Activated T-cell treated with anti-CD3 and anti-CD28 coated beads, Interleukin-2, amount 50 U/mL, for 72 hours (primary cell): ENCODE results near the gene BCL2L11. TPM values are rescaled to one million over a fixed set of nuclear protein-coding genes. Genes with fewer than 3 reads are reported as not detected.

ENCODE experiments used
- ATAC-seq, 2 donors: fragments of 150-1000 bp; cut with Tn5 transposase; replicated peaks in 1 of 2; 2 replicates each; pipeline ENCODE4 v1.10.0; 2021; ENCODE audit warnings: moderate library complexity in 2 of 2, mild to moderate bottlenecking in 1 of 2
- DNase-seq, 2 donors: peaks; one replicate each; pipeline ENCODE4 v3.0.0; 2021 to 2022; ENCODE audit warnings: mixed read lengths in 1 of 2
- H3K27ac Mint-ChIP-seq: one replicate; pipeline ENCODE4 v1.8.0; 2022; ENCODE audit warnings: mild to moderate bottlenecking, moderate library complexity, mixed read lengths
- H3K27me3 Mint-ChIP-seq: one replicate; pipeline ENCODE4 v1.8.0; 2022; ENCODE audit warnings: low read depth, mixed read lengths
- H3K36me3 Mint-ChIP-seq, 2 donors: one replicate each; pipeline ENCODE4 v1.8.0; 2022; ENCODE audit warnings: mixed read lengths in 2 of 2, mild to moderate bottlenecking in 1 of 2; ENCODE audit not compliant: insufficient read depth in 2 of 2
- H3K4me1 Mint-ChIP-seq: one replicate; pipeline ENCODE4 v1.8.0; 2022; ENCODE audit warnings: low read depth, mixed read lengths
- H3K4me3 Mint-ChIP-seq, 2 donors: one replicate each; pipeline ENCODE4 v1.8.0; 2022; ENCODE audit warnings: mild to moderate bottlenecking in 2 of 2, mixed read lengths in 2 of 2, moderate library complexity in 2 of 2
- H3K9me3 Mint-ChIP-seq, 2 donors: one replicate each; pipeline ENCODE4 v1.8.0; 2022; ENCODE audit warnings: mixed read lengths in 2 of 2
- total RNA-seq, 2 donors: library from RNA; stranded (reverse); gene quantifications; one replicate each; pipeline ENCODE4 v1.2.3, GENCODE V29; 2022

The BCL2L11 gene
- total RNA-seq, 2 donors from 2014 or later, result 35.4 to 36.0 TPM

DNA sequence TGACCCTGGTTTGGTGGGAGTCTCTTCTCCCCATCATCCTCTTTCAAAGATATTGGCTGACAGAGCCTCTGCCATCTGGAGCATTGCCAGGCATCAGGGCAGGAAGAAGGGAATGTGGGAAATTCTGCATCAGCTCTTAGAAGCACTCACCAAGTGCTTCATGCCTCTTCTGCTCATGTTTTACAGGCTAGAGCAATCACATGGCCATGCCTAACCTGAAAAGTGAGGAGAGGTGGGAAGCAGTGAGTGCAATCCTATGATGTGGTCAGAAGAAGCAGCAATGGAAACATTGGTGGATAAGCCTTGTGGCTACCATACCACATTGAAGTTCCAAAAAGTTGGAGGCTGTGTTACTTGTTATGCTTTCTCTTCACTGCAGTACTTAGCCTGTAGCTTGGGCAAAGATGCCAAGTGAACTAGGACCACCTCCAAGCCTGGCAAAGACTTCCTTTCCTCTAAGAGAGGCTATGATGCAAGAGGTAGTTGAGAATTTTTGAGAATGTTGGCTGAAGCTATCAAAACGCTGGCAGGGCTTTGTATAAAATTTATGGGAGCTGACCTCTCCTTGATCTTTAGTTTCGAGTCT is 64.1 kb downstream of the BCL2L11 start:
- no peak overlapping the region for H3K27ac Mint-ChIP-seq

DNA sequence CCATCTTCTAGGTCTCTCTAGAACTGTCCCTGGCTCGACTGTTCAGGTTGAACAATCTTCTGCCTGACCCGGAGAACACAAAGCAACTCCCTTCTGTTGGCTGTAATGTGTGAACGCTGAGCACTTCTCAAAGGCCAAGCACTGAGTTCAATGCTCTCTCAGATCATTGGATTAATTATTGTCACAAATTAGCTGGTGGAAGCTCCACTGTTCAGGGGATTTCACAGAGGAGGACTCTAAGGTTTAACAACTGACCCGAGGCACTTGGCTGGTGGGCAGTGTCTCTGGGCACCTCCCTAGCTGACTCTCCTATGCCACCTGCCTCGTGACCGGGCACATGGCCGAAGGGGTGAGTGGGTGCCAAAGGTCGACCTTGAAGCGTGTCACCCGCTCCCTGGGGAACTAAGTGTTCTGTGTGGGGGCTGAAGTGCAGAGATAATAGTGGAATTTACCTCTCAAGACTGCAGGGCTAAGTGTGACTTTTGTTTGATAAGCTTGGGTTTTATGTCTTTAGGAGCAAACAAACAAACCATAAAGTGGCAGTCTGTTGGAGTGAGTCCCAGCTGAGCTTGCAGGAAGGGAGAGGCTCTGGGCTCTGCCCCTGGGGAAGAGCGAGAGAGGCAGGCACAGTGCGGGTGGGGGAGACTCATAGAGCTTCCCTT is 64.8 kb downstream of the BCL2L11 start:
- Mint-ChIP-seq H3K4me3 (no peak overlapping the region), H3K9me3 (no peaks in the 10 kb centered on the region), H3K4me1 (no peaks in the 10 kb centered on the region), H3K27me3 (peaks cover 9% of the 10 kb centered on the region), H3K27ac (no peak overlapping the region), H3K36me3 (no peaks in the 10 kb centered on the region)
- no peak for DNase-seq
- no peak for ATAC-seq

More for the DNA sequence above, 64.1 kb downstream of the BCL2L11 start:
- ATAC-seq, result no peak
- Mint-ChIP-seq H3K36me3 (no peaks in the 10 kb centered on the region), H3K4me3 (no peak overlapping the region), H3K4me1 (no peaks in the 10 kb centered on the region), H3K27me3 (peaks cover 10% of the 10 kb centered on the region), H3K9me3 (no peaks in the 10 kb centered on the region)
- DNase-seq, result no peak

- peaks cover 9% of the 10 kb centered on the region for H3K27me3 Mint-ChIP-seq
- DNase-seq (no peak), ATAC-seq (no peak)
Observed at GRCh38 chr2:111186121-111186715, 65.5 kb downstream of the BCL2L11 start.

GRCh38 chr2:111186933-111187332 is 66.2 kb downstream of the BCL2L11 start:
- Mint-ChIP-seq H3K9me3 (no peaks in the 10 kb centered on the region), H3K4me1 (no peaks in the 10 kb centered on the region), H3K4me3 (no peak overlapping the region), H3K27ac (no peak overlapping the region), H3K36me3 (no peaks in the 10 kb centered on the region), H3K27me3 (peaks cover 9% of the 10 kb centered on the region)
- ATAC-seq (no peak), DNase-seq (no peak)

More at GRCh38 chr2:111186121-111186715, 65.5 kb downstream of the BCL2L11 start:
- H3K27ac Mint-ChIP-seq, result no peak overlapping the region
- no peak overlapping the region for H3K4me3 Mint-ChIP-seq
- H3K36me3 Mint-ChIP-seq, result no peaks in the 10 kb centered on the region
- no peaks in the 10 kb centered on the region for H3K9me3 Mint-ChIP-seq
- H3K4me1 Mint-ChIP-seq, result no peaks in the 10 kb centered on the region

DNA sequence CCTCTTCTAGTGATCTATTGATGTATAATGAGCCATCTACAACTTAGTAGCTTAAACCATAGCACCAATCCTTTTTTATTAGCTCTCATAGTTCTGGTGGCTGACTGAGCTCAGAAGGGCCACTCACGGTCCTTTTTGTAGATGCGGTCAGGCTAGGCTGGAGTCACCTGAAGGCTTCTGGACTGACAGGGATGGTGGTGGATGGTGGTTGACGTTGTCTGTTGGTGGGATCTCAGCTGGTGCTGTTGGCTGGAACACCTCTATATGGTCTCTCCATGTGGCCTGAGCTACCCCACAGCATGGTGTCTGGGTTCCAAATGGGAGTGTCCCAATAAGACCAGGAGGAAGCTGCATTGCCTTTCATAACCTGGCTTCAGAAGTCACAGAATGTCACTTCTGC is 68.0 kb downstream of the BCL2L11 start:
- Mint-ChIP-seq H3K27ac (no peak overlapping the region), H3K36me3 (no peaks in the 10 kb centered on the region), H3K4me1 (no peaks in the 10 kb centered on the region), H3K9me3 (no peaks in the 10 kb centered on the region), H3K27me3 (peaks cover 16% of the 10 kb centered on the region), H3K4me3 (no peak overlapping the region)
- DNase-seq (no peak), ATAC-seq (no peak)

- Mint-ChIP-seq H3K4me3 (no peak overlapping the region), H3K27me3 (peaks cover 18% of the 10 kb centered on the region), H3K4me1 (no peaks in the 10 kb centered on the region), H3K36me3 (no peaks in the 10 kb centered on the region), H3K9me3 (no peaks in the 10 kb centered on the region), H3K27ac (no peak overlapping the region)
- ATAC-seq (no peak), DNase-seq (no peak)
Observed at GRCh38 chr2:111189106-111189505, 68.4 kb downstream of the BCL2L11 start.

GRCh38 chr2:111190816-111191540 is 70.3 kb downstream of the BCL2L11 start:
- no peak overlapping the region for H3K27ac Mint-ChIP-seq
- peaks cover 17% of the 10 kb centered on the region for H3K27me3 Mint-ChIP-seq
- no peaks in the 10 kb centered on the region for H3K4me1 Mint-ChIP-seq
- H3K9me3 Mint-ChIP-seq, result no peaks in the 10 kb centered on the region
- DNase-seq (no peak), ATAC-seq (no peak)
- H3K36me3 Mint-ChIP-seq, result no peaks in the 10 kb centered on the region
- no peak overlapping the region for H3K4me3 Mint-ChIP-seq

- no peak for ATAC-seq
- no peak for DNase-seq
- no peak overlapping the region for H3K27ac Mint-ChIP-seq
Observed at GRCh38 chr2:111191877-111192276, 71.2 kb downstream of the BCL2L11 start.

GRCh38 chr2:111192776-111193368 is 72.2 kb downstream of the BCL2L11 start:
- H3K4me1 Mint-ChIP-seq, result peaks cover 5% of the 10 kb centered on the region
- no peak overlapping the region for H3K4me3 Mint-ChIP-seq
- no peak for ATAC-seq
- no peaks in the 10 kb centered on the region for H3K9me3 Mint-ChIP-seq
- no peak overlapping the region for H3K27ac Mint-ChIP-seq
- no peaks in the 10 kb centered on the region for H3K36me3 Mint-ChIP-seq
- peaks cover 33% of the 10 kb centered on the region for H3K27me3 Mint-ChIP-seq
- no peak for DNase-seq

More at GRCh38 chr2:111191877-111192276, 71.2 kb downstream of the BCL2L11 start:
- Mint-ChIP-seq H3K27me3 (peaks cover 26% of the 10 kb centered on the region), H3K4me3 (no peak overlapping the region), H3K36me3 (no peaks in the 10 kb centered on the region), H3K4me1 (peaks cover 5% of the 10 kb centered on the region), H3K9me3 (no peaks in the 10 kb centered on the region)

- Mint-ChIP-seq H3K4me3 (no peak overlapping the region), H3K36me3 (no peaks in the 10 kb centered on the region), H3K27me3 (peaks cover 33% of the 10 kb centered on the region), H3K27ac (no peak overlapping the region), H3K4me1 (peaks cover 5% of the 10 kb centered on the region), H3K9me3 (no peaks in the 10 kb centered on the region)
- DNase-seq (no peak), ATAC-seq (no peak)
Observed at GRCh38 chr2:111194835-111195621, 74.3 kb downstream of the BCL2L11 start.

DNA sequence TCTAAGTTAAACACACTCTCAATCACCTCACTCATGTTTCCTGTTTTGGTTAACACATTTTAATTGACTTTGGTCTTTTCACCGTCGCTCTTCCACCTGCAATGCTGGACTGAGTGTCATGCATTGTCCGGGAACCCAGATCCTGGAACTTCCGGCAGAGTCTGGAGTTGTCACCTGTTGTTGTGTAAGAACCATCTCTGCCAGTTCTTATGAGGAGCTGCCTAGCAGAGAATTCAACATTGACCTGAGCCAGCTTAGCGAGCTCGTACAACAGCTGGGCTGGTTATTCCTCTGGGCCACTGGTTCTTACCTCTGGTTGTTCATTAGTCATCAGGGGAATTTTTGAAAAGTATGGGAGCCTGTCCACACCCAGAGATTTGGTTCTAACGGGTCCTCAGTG is 75.7 kb downstream of the BCL2L11 start:
- peaks cover 33% of the 10 kb centered on the region for H3K27me3 Mint-ChIP-seq
- H3K27ac Mint-ChIP-seq, result no peak overlapping the region
- no peaks in the 10 kb centered on the region for H3K9me3 Mint-ChIP-seq
- DNase-seq, result no peak
- H3K36me3 Mint-ChIP-seq, result no peaks in the 10 kb centered on the region
- no peak for ATAC-seq
- peaks cover 5% of the 10 kb centered on the region for H3K4me1 Mint-ChIP-seq
- H3K4me3 Mint-ChIP-seq, result no peak overlapping the region

DNA sequence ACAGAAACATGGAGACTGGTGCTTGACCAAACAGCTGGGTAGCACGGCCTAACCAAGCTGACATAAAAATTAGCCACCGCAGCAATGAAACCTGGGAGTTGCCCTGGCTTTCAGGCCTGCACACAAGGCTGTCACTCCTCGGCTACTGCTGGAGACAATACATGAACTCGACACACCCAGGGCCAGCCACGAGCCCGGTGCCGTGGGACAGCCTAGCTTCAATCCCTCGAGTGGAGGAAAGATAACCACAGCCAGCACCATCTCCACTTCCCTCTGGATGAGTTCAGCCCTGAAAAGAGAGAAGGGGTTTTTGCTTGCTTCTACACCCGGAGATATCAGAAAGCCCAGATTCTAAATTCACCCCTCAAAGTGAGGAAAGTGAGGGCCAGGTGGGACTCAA is 78.0 kb downstream of the BCL2L11 start:
- no peak overlapping the region for H3K4me3 Mint-ChIP-seq
- peaks cover 25% of the 10 kb centered on the region for H3K27me3 Mint-ChIP-seq
- H3K9me3 Mint-ChIP-seq, result no peaks in the 10 kb centered on the region
- H3K36me3 Mint-ChIP-seq, result no peaks in the 10 kb centered on the region
- peaks cover 17% of the 10 kb centered on the region for H3K4me1 Mint-ChIP-seq
- DNase-seq (no peak), ATAC-seq (no peak)
- H3K27ac Mint-ChIP-seq, result no peak overlapping the region
